Gastroesophageal sphincter (tissue), 4 donors: Measurements from ENCODE around the gene COL4A2. TPM values are rescaled to one million over a fixed set of nuclear protein-coding genes. Genes with fewer than 3 reads are reported as not detected.

ENCODE experiments used
- ATAC-seq: fragments of 150-250 bp; one replicate; pipeline ENCODE4 v1.9.1; 2016; ENCODE audit warnings: mild to moderate bottlenecking, moderate library complexity
- H3K27ac ChIP-seq, 4 donors: fragments of 200-600 bp; sonication (generic) in 3 of 4; 1 replicate in 3 of 4; 2 replicates in 1 of 4; pipeline ENCODE4 v1.5.1; 2016 to 2019
- H3K27me3 ChIP-seq: fragments of 200-600 bp; sonication (generic); one replicate; pipeline ENCODE4 v1.5.1; 2019
- H3K36me3 ChIP-seq, 2 donors: fragments of 200-600 bp; sonication (generic); one replicate each; pipeline ENCODE4 v1.5.1; 2019; ENCODE audit warnings: control low read depth in 1 of 2
- H3K4me1 ChIP-seq, 3 donors: fragments of 200-600 bp; sonication (generic); 1 replicate in 2 of 3; 2 replicates in 1 of 3; pipeline ENCODE4 v1.5.1; 2016 to 2019; ENCODE audit warnings: control low read depth in 2 of 3
- H3K4me3 ChIP-seq, 2 donors: fragments of 200-600 bp; sonication (generic); one replicate each; pipeline ENCODE4 v1.5.1; 2019; ENCODE audit warnings: mild to moderate bottlenecking in 1 of 2, moderate library complexity in 1 of 2
- H3K9me3 ChIP-seq, 3 donors: fragments of 200-600 bp; sonication (generic); one replicate each; pipeline ENCODE4 v1.5.1; 2017 to 2019; ENCODE audit warnings: control low read depth in 2 of 3
- EP300 ChIP-seq: sonication (generic); formaldehyde crosslinking; IDR thresholded peaks from one replicate; pipeline ENCODE4 v1.6.1; 2017; ENCODE audit warnings: antibody characterized with exemption, mild to moderate bottlenecking
- POLR2A ChIP-seq, 2 donors: fragments of 450-650 bp; IDR thresholded peaks; one replicate each; pipeline ENCODE4 v1.6.1; 2017; ENCODE audit warnings: antibody characterized with exemption in 2 of 2, mild to moderate bottlenecking in 2 of 2, moderate library complexity in 1 of 2
- POLR2AphosphoS5 ChIP-seq: sonication (generic); formaldehyde crosslinking; IDR thresholded peaks from one replicate; pipeline ENCODE4 v1.6.1; 2017; ENCODE audit warnings: antibody characterized with exemption
- WGBS, 2 donors: methylation state at CpG; one replicate each; pipeline ENCODE4 v1.1.5; 2018; ENCODE audit warnings: low coverage in 1 of 2; 5-methylcytosine and 5-hydroxymethylcytosine counted together
- total RNA-seq, 4 donors: library from RNA; depleted of rRNA; stranded (reverse); fragments of >200 nt; gene quantifications; one replicate each; pipeline ENCODE4 v1.1.0, GENCODE V29; 2016
- TF ChIP-seq, protein P1 (sequence below), 4 experiments: fragments of 200-600 bp in 2 of 4; fragments of 450-650 bp in 2 of 4; sonication (generic) in 1 of 4; IDR thresholded peaks; one replicate each; pipeline ENCODE4 v1.5.1; 2017 to 2019; ENCODE audit warnings: antibody characterized with exemption in 4 of 4, mild to moderate bottlenecking in 2 of 4, moderate library complexity in 2 of 4

Gene COL4A2
- total RNA-seq: 100 to 1,000 TPM; 478 to 945 (median 543) TPM

DNA sequence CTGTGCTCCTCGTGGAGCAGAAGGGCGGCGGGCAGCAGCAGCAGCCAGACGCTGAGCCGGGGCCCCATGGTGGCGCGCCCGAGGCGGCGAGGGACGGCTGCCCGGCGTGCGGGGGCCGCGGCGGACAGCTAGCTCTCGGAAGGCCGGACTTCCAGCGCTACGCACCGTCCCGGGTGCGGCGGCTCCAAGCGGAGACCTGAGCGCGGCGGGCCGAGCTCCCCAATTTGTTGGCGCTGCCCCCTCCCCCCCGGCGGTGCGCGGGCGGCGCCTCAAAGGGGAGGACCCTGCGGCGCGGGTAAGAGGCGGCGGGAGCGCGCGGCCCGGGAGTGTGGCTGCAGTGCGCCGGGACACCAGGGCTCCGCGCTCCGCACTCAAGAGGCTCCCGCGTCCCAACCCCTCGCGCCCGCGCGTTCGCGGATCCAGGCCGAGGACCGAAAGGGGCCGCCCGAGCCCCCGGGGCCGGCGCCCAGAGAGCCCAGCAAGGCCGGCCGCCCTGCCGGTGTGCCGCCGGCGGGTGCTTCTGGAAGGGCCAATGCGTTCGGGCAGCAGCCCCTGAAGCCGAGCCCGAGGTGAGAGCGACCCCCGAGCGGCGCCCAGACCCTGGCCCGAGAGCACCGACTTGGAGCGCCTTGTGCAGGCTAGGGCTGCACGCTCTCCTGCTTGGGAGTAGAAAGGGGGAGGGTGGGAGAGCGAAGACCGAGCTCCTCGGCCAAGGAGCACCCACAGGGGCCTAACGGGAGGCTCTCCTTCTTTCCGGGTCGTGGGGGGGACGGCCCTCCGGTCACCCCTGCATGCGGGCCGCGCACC, at the start of gene COL4A2, which contains the start of gene COL4A1:
COL4A2 (plus strand) TSS at position 325 of the 807 bp plus-strand sequence. CDS start 620 bp downstream, outside the sequence.
COL4A1 (minus strand) TSS at position 198 of the 807 bp plus-strand sequence; CDS start at position 68, 130 bp downstream.
- Histone ChIP-seq H3K9me3 (no peaks in the 10 kb centered on the region), H3K27ac (peak within 1 kb of the TSS; percentile 95 to 99 (median 98)), H3K4me1 (peaks cover 0 to 66% (median 26%) of the 10 kb centered on the region in 3 donors), H3K36me3 (no peaks in the 10 kb centered on the region), H3K27me3 (no peaks in the 10 kb centered on the region), H3K4me3 (peak within 1 kb of the TSS; percentile 89 to 98)
- peak; percentile 87 for ATAC-seq
- WGBS, 2 donors: 0% methylated on average over 2 of the region's 96 CpGs; no CpG with 5 or more reads in 1 of the 2 donors
- TF ChIP-seq POLR2AphosphoS5 (peak; percentile 97), EP300 (no peak), POLR2A (IDR thresholded peaks at IDR 0.05) (peak; percentile 99)
- TF ChIP-seq, protein P1, sequence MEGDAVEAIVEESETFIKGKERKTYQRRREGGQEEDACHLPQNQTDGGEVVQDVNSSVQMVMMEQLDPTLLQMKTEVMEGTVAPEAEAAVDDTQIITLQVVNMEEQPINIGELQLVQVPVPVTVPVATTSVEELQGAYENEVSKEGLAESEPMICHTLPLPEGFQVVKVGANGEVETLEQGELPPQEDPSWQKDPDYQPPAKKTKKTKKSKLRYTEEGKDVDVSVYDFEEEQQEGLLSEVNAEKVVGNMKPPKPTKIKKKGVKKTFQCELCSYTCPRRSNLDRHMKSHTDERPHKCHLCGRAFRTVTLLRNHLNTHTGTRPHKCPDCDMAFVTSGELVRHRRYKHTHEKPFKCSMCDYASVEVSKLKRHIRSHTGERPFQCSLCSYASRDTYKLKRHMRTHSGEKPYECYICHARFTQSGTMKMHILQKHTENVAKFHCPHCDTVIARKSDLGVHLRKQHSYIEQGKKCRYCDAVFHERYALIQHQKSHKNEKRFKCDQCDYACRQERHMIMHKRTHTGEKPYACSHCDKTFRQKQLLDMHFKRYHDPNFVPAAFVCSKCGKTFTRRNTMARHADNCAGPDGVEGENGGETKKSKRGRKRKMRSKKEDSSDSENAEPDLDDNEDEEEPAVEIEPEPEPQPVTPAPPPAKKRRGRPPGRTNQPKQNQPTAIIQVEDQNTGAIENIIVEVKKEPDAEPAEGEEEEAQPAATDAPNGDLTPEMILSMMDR (IDR thresholded peaks at IDR 0.05): peak in 2 of 4 experiments; percentile 6 to 11

DNA sequence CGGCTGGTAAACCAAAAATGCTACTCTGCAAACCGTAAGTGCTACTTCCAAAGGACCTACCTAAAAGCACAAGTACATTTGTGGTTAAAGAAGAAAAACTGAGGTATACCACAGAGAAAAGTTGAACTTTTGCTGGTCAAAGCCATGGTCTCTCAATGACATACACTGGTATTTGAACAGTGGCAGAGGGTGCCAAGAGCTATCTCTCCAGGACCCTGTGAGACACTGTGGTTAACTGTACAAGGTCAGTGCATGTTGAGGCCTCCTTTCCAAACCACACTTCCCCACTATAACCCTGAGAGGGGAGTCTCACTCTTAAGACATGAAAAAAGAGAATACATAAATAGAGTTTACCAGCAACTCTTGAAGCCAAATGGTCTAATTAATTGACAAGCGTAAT, 49.7 kb upstream of the COL4A2 start:
- Histone ChIP-seq H3K27ac (peak overlapping the region; percentile 29 to 88 (median 82)), H3K27me3 (no peaks in the 10 kb centered on the region), H3K4me3 (no peak overlapping the region), H3K9me3 (no peaks in the 10 kb centered on the region), H3K4me1 (peaks cover 13 to 74% (median 33%) of the 10 kb centered on the region in 3 donors), H3K36me3 (no peaks in the 10 kb centered on the region)
- TF ChIP-seq POLR2A (IDR thresholded peaks at IDR 0.05) (no peak), EP300 (no peak), POLR2AphosphoS5 (no peak)
- TF ChIP-seq, protein P1 (IDR thresholded peaks at IDR 0.05): no peak
- no peak for ATAC-seq
- WGBS, 2 donors: 78 to 82% methylated on average over 2 to 3 of the region's 3 CpGs

DNA sequence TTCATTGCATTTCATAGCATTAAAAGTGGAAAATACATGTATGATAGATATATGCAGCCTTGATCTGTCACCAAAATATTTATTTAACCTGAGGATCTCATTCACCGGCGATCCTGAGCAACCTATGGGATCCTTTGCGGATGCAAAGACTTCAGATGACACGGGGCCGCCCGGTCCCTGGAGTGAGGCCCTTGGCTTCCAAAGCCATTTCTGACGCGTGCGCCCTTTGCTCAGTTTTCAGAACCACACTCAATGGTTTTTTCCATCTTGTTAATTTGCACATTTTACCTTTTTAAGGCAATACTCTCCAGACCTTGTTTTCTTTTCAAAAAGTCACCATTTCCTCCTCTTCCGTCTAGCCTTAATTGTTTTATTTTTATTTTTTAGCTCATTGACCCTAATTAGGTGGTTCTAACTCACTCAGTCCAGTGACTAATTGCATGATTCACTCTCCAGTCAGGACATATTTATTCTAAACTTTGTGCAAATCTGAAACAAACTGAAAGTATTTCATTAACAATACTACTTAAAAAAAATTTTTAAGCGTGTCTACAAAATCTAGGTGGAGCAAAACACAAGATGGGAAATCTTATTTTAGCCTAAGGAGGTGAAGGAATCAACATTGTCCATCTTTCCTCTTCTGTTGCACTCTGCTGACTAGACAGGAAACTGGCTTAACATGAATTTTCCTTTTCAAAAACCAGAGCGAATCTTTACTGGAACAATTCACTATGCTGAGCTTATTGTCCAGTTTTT, 48.0 kb upstream of the COL4A2 start:
- Histone ChIP-seq H3K36me3 (no peaks in the 10 kb centered on the region), H3K4me3 (no peak overlapping the region), H3K4me1 (peaks cover 17 to 86% (median 46%) of the 10 kb centered on the region in 3 donors), H3K9me3 (no peaks in the 10 kb centered on the region), H3K27me3 (no peaks in the 10 kb centered on the region), H3K27ac (peak overlapping the region; percentile 47 to 88 (median 70))
- no peak for ATAC-seq
- TF ChIP-seq POLR2A (IDR thresholded peaks at IDR 0.05) (no peak), POLR2AphosphoS5 (peak; percentile 28)
- WGBS, 2 donors: 65 to 71% methylated on average over 12 of the region's 12 CpGs

DNA sequence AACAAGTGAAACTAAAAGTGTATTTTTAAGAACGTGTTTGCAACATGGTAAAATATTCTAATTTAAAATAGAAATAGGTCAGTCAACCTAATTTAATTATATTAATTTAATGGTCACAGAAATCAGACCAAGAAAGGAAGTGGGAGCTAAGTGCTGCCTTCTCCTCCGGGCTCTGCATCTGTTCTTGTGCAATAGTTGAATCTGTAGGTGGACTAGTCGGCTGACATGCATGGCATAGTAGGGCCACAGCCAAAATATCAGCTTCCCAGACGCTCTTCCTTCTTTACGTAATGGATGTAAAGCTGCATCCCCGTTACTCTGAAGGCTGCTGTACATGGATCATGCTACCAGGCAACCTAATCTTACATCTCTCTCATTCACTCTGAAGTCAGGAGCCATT, 47.4 kb upstream of the COL4A2 start:
- Histone ChIP-seq H3K27me3 (no peaks in the 10 kb centered on the region), H3K4me3 (no peak overlapping the region), H3K27ac (peak overlapping the region; percentile 4 to 88 (median 70)), H3K4me1 (peaks cover 18 to 86% (median 52%) of the 10 kb centered on the region in 3 donors), H3K9me3 (no peaks in the 10 kb centered on the region), H3K36me3 (no peaks in the 10 kb centered on the region)
- no peak for TF ChIP-seq EP300
- TF ChIP-seq, protein P1 (IDR thresholded peaks at IDR 0.05): no peak
- TF ChIP-seq POLR2AphosphoS5: no peak
- TF ChIP-seq POLR2A (IDR thresholded peaks at IDR 0.05): no peak
- 37 to 62% methylated on average over 6 of the region's 6 CpGs for WGBS, 2 donors
- no peak for ATAC-seq
